H1 (cell line): ENCODE results near the gene FAM50A.

ENCODE experiments used
- CBX5 ChIP-seq: fragments of 300-800, 300-1000 bp; sonication (generic); IDR thresholded peaks from 2 replicates; pipeline ENCODE4 v1.7.1; 2016; ENCODE audit warnings: antibody characterized with exemption, low read length, low read depth
- CEBPB ChIP-seq: IDR thresholded peaks from 2 replicates; pipeline ENCODE4 v1.6.1; 2012; ENCODE audit warnings: low read depth, low read length
- CTCF ChIP-seq, 3 experiments: IDR thresholded peaks; 1 replicate in 2 of 3; 2 replicates in 1 of 3; pipeline versions ENCODE4 v1.5.1 to v1.6.1; 2011; ENCODE audit warnings: low read length in 3 of 3, mild to moderate bottlenecking in 3 of 3, inconsistent platforms in 2 of 3, low read depth in 1 of 3, moderate library complexity in 1 of 3; ENCODE audit not compliant: insufficient read depth in 1 of 3; ENCODE audit errors: control extremely low read depth in 1 of 3
- E2F6 ChIP-seq: IDR thresholded peaks from 2 replicates; pipeline ENCODE4 v1.6.1; 2012; ENCODE audit warnings: inconsistent platforms
- HDAC2 ChIP-seq, 2 experiments: fragments of 300-600 bp in 1 of 2; sonication (generic) in 1 of 2; IDR thresholded peaks; 2 replicates each; pipeline ENCODE4 v1.6.1; 2011 to 2012; ENCODE audit warnings: low read depth in 2 of 2, low read length in 2 of 2, mild to moderate bottlenecking in 2 of 2, moderate library complexity in 2 of 2, borderline replicate concordance in 1 of 2, inconsistent platforms in 1 of 2
- KDM5A ChIP-seq: fragments of 200-600 bp; IDR thresholded peaks from 2 replicates; pipeline ENCODE4 v1.7.1; 2012; ENCODE audit warnings: mild to moderate bottlenecking, low read length, inconsistent platforms, mixed read lengths
- MAFK ChIP-seq: IDR thresholded peaks from 2 replicates; pipeline ENCODE4 v1.6.1; 2012; ENCODE audit warnings: low read depth, mild to moderate bottlenecking, improper control_type of control experiment, low read length
- POLR2A ChIP-seq, 2 experiments: IDR thresholded peaks; 1 replicate in 1 of 2; 2 replicates in 1 of 2; pipeline ENCODE4 v1.6.1; 2011; ENCODE audit warnings: low read depth in 2 of 2, low read length in 2 of 2, mild to moderate bottlenecking in 2 of 2; ENCODE audit errors: control extremely low read depth in 1 of 2
- SIN3A ChIP-seq, 2 experiments: IDR thresholded peaks in 1 of 2; conservative IDR thresholded peaks in 1 of 2; 2 replicates each; pipeline ENCODE4 v1.6.1; 2011 to 2012; ENCODE audit warnings: low read length in 2 of 2, improper control_type of control experiment in 1 of 2, low read depth in 1 of 2, mild to moderate bottlenecking in 1 of 2
- SP2 ChIP-seq: IDR thresholded peaks from 2 replicates; pipeline ENCODE4 v1.6.1; 2012; ENCODE audit warnings: mild to moderate bottlenecking, low read length, inconsistent platforms

- TF ChIP-seq CTCF (IDR thresholded peaks at IDR 0.05; ENCODE audit: control extremely low read depth in 1 of 3, insufficient read depth in 1 of 3, low read depth in 1 of 3, low read length in 3 of 3) (no peak), CEBPB (no peak), MAFK (no peak), SP2 (no peak), E2F6 (peak; percentile 44; the same call in 1 of the 2 replicates), KDM5A (no peak), POLR2A (IDR thresholded peaks at IDR 0.05; ENCODE audit: control extremely low read depth in 1 of 2, low read depth in 2 of 2, low read length in 2 of 2) (no peak), SIN3A (conservative IDR thresholded peaks at IDR 0.05 in 1 of 2, IDR thresholded peaks at IDR 0.05 in 1 of 2; ENCODE audit: low read depth in 1 of 2, low read length in 2 of 2) (no peak), CBX5 (no peak), HDAC2 (IDR thresholded peaks at IDR 0.05; ENCODE audit: borderline replicate concordance in 1 of 2, low read depth in 2 of 2, low read length in 2 of 2) (no peak)
Observed at GRCh38 chrX:154486052-154486395, 42.1 kb downstream of the FAM50A start.
